Measurements from ENCODE around the gene GPHN. TPM values are rescaled to one million over a fixed set of nuclear protein-coding genes. Genes with fewer than 3 reads are reported as not detected.

The GPHN gene
- total RNA-seq, 6 donors from 2014 or later: 24.4 to 45.1 (median 31.5) TPM

DNA sequence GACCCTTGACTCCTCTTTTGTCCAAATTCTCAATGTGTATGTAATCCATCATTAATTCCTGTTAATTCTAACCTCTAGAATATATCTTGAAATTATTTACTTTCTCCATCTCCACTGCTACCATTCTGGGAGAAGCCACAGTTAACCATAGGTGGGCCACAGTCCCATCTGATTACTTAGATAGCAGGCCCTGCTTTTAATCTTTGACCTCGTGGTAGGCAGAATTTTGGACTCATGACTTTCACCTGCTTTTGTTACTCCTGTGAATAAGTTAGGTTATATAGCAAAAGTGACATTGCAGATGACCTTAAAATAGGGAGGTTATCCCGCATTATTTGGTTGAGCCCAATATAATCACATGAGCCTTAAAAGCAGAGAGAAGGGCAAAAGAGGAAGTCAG lies 264.2 kb downstream of the GPHN start:
- H3K36me3 ChIP-seq: no peaks in the 10 kb centered on the region
- no peak overlapping the region for H3K4me3 ChIP-seq
- DNase-seq (no peak), ATAC-seq (ENCODE audit: low FRiP score in 2 of 2) (no peak)
- H3K4me1 ChIP-seq: no peaks in the 10 kb centered on the region
- TF ChIP-seq EP300 (IDR thresholded peaks at IDR 0.05) (no peak), POLR2AphosphoS5 (IDR thresholded peaks at IDR 0.05) (no peak), POLR2A (IDR thresholded peaks at IDR 0.05) (no peak)
- TF ChIP-seq, protein P1, sequence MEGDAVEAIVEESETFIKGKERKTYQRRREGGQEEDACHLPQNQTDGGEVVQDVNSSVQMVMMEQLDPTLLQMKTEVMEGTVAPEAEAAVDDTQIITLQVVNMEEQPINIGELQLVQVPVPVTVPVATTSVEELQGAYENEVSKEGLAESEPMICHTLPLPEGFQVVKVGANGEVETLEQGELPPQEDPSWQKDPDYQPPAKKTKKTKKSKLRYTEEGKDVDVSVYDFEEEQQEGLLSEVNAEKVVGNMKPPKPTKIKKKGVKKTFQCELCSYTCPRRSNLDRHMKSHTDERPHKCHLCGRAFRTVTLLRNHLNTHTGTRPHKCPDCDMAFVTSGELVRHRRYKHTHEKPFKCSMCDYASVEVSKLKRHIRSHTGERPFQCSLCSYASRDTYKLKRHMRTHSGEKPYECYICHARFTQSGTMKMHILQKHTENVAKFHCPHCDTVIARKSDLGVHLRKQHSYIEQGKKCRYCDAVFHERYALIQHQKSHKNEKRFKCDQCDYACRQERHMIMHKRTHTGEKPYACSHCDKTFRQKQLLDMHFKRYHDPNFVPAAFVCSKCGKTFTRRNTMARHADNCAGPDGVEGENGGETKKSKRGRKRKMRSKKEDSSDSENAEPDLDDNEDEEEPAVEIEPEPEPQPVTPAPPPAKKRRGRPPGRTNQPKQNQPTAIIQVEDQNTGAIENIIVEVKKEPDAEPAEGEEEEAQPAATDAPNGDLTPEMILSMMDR (IDR thresholded peaks at IDR 0.05): no peak
- no peaks in the 10 kb centered on the region for H3K9me3 ChIP-seq
- WGBS, 2 donors: 89% methylated on average over 2 of the region's 2 CpGs
- no peaks in the 10 kb centered on the region for H3K27me3 ChIP-seq
- H3K27ac ChIP-seq: no peak overlapping the region

GRCh38 chr14:66782853-66783252 lies 274.9 kb downstream of the GPHN start:
- WGBS, 2 donors: 100% methylated on average over 1 of the region's 1 CpG
- DNase-seq (no peak), ATAC-seq (ENCODE audit: low FRiP score in 2 of 2) (no peak)
- Histone ChIP-seq H3K36me3 (no peaks in the 10 kb centered on the region), H3K4me3 (no peak overlapping the region), H3K27ac (no peak overlapping the region), H3K27me3 (no peaks in the 10 kb centered on the region), H3K9me3 (no peaks in the 10 kb centered on the region), H3K4me1 (no peaks in the 10 kb centered on the region)
- no peak for TF ChIP-seq POLR2A (IDR thresholded peaks at IDR 0.05)
- TF ChIP-seq EP300 (IDR thresholded peaks at IDR 0.05): no peak
- no peak for TF ChIP-seq POLR2AphosphoS5 (IDR thresholded peaks at IDR 0.05)
- TF ChIP-seq, protein P1 (IDR thresholded peaks at IDR 0.05): no peak

GRCh38 chr14:66790101-66790500 lies 282.2 kb downstream of the GPHN start:
- WGBS, 2 donors: 95 to 97% methylated on average over 1 of the region's 1 CpG
- Histone ChIP-seq H3K27me3 (no peaks in the 10 kb centered on the region), H3K4me1 (no peaks in the 10 kb centered on the region), H3K36me3 (no peaks in the 10 kb centered on the region), H3K9me3 (peaks cover 0 to 24% (median 11%) of the 10 kb centered on the region in 4 donors), H3K27ac (no peak overlapping the region), H3K4me3 (no peak overlapping the region)
- no peak for ATAC-seq (ENCODE audit: low FRiP score in 2 of 2)
- DNase-seq: no peak
- TF ChIP-seq EP300 (IDR thresholded peaks at IDR 0.05) (no peak), POLR2A (IDR thresholded peaks at IDR 0.05) (no peak)

DNA sequence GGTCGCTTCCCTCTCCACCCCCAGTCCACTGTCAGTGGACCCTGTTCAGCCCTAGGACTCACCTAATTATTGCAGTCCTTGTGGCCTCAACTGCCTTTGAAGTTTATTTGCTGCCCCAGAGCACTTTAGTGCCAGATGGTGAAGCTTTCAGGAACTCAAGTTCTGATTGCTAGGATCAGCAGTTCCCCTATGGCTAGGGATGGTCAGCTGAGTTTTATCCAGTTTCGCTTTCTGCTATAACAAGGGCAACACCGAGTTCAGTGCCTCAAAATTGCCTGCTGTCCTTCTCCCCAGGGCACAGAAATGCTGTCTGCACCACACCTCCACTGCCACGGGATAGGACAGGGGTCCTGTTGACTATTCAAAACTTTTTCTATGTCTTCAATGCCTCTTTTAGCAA lies 295.0 kb downstream of the GPHN start:
- H3K4me3 ChIP-seq: no peak overlapping the region
- H3K4me1 ChIP-seq: no peaks in the 10 kb centered on the region
- TF ChIP-seq EP300 (IDR thresholded peaks at IDR 0.05): no peak
- TF ChIP-seq POLR2A (IDR thresholded peaks at IDR 0.05): no peak
- TF ChIP-seq, protein P1 (IDR thresholded peaks at IDR 0.05): no peak
- TF ChIP-seq POLR2AphosphoS5 (IDR thresholded peaks at IDR 0.05): no peak
- H3K36me3 ChIP-seq: no peaks in the 10 kb centered on the region
- H3K9me3 ChIP-seq: peaks cover 0 to 3% (median 0%) of the 10 kb centered on the region in 4 donors
- no peak overlapping the region for H3K27ac ChIP-seq
- no peak for DNase-seq
- no peak for ATAC-seq (ENCODE audit: low FRiP score in 2 of 2)
- no peaks in the 10 kb centered on the region for H3K27me3 ChIP-seq
- WGBS, 2 donors: 95 to 96% methylated on average over 4 of the region's 4 CpGs

DNA sequence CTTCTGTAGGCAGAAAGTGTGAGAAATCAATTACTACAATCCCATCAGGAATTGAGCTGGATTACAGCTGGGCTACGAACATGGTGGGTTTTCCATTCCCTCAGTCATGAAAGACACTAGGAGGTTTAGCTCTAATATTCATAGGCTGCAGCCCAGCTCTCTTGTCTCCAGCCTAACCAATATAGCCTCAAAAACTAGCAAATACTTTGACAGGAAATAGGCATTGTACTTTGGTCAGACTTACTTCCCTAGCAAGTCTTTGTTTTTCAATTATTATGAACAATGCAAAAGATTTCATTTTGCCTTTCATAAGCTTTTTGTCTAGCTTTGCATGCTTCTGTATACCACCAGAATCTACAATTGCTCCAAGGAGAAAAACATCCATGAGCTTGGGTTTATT lies 296.2 kb downstream of the GPHN start:
- TF ChIP-seq EP300 (IDR thresholded peaks at IDR 0.05) (no peak), POLR2AphosphoS5 (IDR thresholded peaks at IDR 0.05) (no peak), POLR2A (IDR thresholded peaks at IDR 0.05) (no peak)
- TF ChIP-seq, protein P1 (IDR thresholded peaks at IDR 0.05): no peak
- no peaks in the 10 kb centered on the region for H3K4me1 ChIP-seq
- no peak overlapping the region for H3K4me3 ChIP-seq
- H3K27ac ChIP-seq: no peak overlapping the region
- no peaks in the 10 kb centered on the region for H3K27me3 ChIP-seq
- DNase-seq (no peak), ATAC-seq (ENCODE audit: low FRiP score in 2 of 2) (no peak)
- 83 to 86% methylated on average over 1 of the region's 1 CpG for WGBS, 2 donors
- H3K9me3 ChIP-seq: peaks cover 0 to 3% (median 0%) of the 10 kb centered on the region in 4 donors
- no peaks in the 10 kb centered on the region for H3K36me3 ChIP-seq

Data from upper lobe of left lung (tissue), 6 donors.